Esophagus squamous epithelium (tissue), 4 donors: ENCODE data around the gene ZEB2.

Source experiments
- CTCF ChIP-seq, 6 experiments: fragments of 450-650 bp in 4 of 6; fragments of 200-600 bp in 2 of 6; sonication (generic) in 2 of 6; IDR thresholded peaks; one replicate each; pipeline ENCODE4 v1.5.1; 2016 to 2019; ENCODE audit warnings: antibody characterized with exemption in 6 of 6, mild to moderate bottlenecking in 4 of 6, moderate library complexity in 4 of 6
- POLR2A ChIP-seq, 4 donors: fragments of 450-650 bp; IDR thresholded peaks; one replicate each; pipeline ENCODE4 v1.6.1; 2017; ENCODE audit warnings: antibody characterized with exemption in 4 of 4, mild to moderate bottlenecking in 4 of 4, moderate library complexity in 3 of 4

- no peak for TF ChIP-seq POLR2A (IDR thresholded peaks at IDR 0.05)
- TF ChIP-seq CTCF (IDR thresholded peaks at IDR 0.05) = no peak
Measured at GRCh38 chr2:144480285-144480684, 39.6 kb downstream of the ZEB2 start.
